GM12865 (cell line): ENCODE results near the gene TMEM131L.

Source experiments
- DNase-seq: peaks from one replicate; pipeline ENCODE4 v3.0.0; 2010; ENCODE audit warnings: low read depth
- H3K4me3 ChIP-seq: 2 replicates; pipeline ENCODE4 v1.5.1; 2011; ENCODE audit warnings: mild to moderate bottlenecking, low read depth, low read length, control low read depth
- TF ChIP-seq, protein P1 (sequence below): IDR thresholded peaks from 2 replicates; pipeline ENCODE4 v1.5.1; 2011; ENCODE audit warnings: low read length, control low read depth, low read depth, inconsistent platforms; ENCODE audit not compliant: insufficient read depth; ENCODE audit errors: missing control alignments

The TMEM131L gene

DNA sequence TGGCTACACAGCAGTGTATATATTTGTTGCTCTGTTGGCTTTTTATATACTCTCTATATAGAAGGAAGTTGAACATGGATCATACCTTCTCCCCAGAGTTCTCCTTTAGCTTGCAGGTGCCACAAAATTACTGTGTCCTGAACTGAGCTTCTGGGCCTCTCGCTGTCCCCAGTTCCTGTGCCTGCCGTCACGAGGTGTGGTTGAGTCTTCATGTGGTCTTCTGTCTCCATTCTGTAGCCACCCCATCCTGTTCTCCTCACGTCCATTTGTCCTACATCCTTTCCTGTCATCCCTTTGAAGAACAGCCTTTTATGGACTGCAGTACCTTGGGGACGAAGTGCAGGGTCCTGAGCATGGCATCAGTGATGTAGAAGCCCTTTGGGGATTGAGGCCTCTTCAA, 14.5 kb downstream of the TMEM131L start:
- TF ChIP-seq, protein P1, sequence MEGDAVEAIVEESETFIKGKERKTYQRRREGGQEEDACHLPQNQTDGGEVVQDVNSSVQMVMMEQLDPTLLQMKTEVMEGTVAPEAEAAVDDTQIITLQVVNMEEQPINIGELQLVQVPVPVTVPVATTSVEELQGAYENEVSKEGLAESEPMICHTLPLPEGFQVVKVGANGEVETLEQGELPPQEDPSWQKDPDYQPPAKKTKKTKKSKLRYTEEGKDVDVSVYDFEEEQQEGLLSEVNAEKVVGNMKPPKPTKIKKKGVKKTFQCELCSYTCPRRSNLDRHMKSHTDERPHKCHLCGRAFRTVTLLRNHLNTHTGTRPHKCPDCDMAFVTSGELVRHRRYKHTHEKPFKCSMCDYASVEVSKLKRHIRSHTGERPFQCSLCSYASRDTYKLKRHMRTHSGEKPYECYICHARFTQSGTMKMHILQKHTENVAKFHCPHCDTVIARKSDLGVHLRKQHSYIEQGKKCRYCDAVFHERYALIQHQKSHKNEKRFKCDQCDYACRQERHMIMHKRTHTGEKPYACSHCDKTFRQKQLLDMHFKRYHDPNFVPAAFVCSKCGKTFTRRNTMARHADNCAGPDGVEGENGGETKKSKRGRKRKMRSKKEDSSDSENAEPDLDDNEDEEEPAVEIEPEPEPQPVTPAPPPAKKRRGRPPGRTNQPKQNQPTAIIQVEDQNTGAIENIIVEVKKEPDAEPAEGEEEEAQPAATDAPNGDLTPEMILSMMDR, result no peak
- peak; percentile 54 for DNase-seq
- H3K4me3 ChIP-seq, result peak overlapping the region; percentile 50

- peak; percentile 68 for DNase-seq
- H3K4me3 ChIP-seq, result no peak overlapping the region; the same call in 1 of the 2 replicates
- TF ChIP-seq, protein P1, result no peak
These were observed 15.3 kb downstream of the TMEM131L start for GRCh38 chr4:153481478-153481877.

- peak overlapping the region; percentile 49 for H3K4me3 ChIP-seq
- TF ChIP-seq, protein P1, result no peak
- DNase-seq, result peak; percentile 53
These were observed 17.6 kb downstream of the TMEM131L start for GRCh38 chr4:153483432-153484418.

GRCh38 chr4:153485359-153485758, 19.2 kb downstream of the TMEM131L start:
- no peak for DNase-seq
- TF ChIP-seq, protein P1, result no peak
- H3K4me3 ChIP-seq, result peak overlapping the region; percentile 93

DNA sequence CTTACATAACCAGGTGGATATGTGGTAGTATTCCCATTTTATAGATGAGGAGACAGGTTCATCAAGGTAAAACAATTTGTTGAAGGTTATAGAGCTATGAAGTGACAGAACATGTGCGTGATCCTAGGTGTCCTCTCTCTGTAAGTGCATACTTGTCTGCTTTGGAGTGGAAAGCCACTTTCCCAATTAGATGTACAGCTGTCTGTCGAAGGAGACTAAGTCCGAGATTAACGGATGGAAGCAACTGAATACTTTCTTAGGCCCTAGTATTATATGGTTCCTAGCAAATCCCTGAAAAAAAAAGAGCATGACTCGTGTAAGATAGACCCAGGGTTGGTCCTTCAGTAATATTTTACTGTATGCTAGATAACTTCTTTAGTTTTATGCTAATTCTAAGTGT, 19.7 kb downstream of the TMEM131L start:
- TF ChIP-seq, protein P1, result no peak
- DNase-seq, result no peak
- peak overlapping the region; percentile 93 for H3K4me3 ChIP-seq

DNA sequence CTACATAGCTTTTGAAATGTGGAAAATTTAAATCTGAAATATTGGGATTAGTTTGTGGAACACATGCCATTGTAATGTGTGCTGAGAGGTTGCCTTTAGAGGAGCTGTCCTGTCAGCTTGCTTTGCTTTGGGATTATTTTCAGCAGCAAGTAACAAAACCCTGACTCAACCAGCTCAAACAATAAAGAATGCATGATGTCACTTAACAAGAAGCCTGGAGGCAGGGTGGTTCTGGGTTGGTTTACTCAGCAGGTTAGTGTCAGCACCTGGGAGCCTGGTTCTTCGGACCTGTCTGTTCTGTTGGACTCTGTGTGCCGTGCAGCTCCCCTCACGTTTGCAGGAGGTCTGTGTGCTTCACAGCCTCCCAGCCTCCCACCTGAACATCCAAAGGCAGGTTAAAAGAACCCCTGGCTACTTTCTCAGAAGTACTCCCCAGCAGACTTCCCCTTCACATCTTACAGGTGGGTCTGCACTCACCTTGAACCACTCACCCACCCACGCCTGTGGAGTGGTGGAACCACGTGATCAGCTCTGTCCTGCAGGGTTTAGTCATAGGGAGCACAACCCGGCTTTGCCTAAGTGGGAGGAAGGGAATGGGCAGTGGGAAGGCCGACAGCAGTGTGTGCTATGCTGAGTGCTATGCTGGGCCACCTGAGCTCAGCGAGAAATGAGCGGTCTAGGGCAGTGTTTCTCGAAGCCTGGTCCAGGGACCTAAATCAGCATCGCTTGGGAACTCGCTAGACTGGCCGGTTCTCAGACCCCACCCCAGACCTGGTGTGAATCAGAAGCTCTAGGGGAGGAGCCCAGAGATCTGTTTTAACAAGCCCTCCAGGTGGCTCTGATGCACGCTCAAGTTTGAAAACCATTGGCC, 20.4 kb downstream of the TMEM131L start:
- TF ChIP-seq, protein P1, result no peak
- H3K4me3 ChIP-seq, result peak overlapping the region; percentile 93
- DNase-seq, result peak; percentile 79
